ENCODE data around the gene TNS1.

Gene TNS1

DNA sequence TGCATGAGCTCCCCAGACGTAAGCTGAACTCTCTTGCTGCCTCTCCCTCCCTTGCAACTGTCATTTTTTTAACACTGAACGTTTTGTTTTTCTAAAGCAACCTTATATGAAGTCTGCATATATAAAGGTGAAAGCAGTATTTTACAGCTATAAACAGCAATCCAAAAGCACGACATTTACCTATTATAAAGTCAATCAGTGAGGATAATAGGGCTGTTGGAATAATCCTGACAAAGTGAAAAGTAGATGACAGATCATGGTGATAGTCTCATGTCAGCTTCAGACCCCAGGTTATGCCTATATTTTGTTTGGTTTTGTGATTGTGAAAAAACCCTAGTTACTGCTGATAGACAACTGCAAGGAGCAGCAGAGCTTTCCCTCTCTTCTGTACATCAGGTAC lies 195.8 kb downstream of the TNS1 start:
- no peak for DNase-seq

DNA sequence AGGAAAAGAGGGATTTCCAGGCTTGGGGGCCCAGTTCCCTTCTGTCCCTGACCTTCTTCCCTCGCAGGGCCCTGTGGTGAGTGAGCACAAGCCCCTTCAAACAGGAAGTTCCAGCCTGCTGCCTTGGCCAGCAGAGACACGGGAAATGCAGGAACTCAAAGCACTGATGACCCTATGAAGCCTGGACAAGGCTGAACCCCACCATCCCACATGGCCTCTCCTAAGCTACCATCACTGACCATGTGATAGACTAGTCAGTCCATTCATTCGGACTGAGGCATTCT lies 196.4 kb downstream of the TNS1 start:
- peak; percentile 50 to 73 for DNase-seq

DNA sequence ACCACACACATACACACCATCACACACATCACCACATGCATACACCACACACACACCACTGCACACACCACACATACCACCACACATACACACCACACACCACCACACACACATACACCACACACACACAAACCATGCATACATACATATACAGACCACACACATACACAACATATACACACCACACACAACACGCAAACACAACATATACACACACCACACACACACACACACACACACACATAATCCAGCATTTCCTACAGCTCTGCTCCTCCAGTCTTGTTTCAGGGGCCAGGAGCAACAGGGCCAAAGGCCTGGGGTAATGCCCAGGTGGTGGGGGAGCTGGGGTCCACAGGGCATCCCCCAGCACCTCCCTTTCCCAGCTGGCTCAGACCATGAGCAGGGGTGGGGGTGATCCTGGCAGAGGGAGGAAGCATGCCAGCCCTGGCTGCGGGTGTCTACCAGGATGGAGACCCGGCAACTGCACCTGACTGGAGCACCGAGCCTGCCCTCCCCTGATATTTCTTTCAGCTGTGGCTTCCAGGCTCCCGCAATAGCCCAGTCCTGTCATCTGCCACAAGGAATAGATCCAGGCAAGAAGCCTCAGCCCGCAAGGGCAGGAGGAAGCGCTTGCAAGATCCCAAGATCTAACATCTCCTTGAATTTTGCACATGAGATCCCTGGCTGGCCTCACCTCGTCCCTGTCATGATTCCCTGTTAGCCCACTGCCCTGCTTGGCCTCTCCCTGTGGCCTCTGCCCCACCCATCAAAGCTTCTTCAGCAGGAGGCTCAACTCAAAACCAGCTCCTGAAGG lies 196.9 kb downstream of the TNS1 start:
- DNase-seq = no peak

DNA sequence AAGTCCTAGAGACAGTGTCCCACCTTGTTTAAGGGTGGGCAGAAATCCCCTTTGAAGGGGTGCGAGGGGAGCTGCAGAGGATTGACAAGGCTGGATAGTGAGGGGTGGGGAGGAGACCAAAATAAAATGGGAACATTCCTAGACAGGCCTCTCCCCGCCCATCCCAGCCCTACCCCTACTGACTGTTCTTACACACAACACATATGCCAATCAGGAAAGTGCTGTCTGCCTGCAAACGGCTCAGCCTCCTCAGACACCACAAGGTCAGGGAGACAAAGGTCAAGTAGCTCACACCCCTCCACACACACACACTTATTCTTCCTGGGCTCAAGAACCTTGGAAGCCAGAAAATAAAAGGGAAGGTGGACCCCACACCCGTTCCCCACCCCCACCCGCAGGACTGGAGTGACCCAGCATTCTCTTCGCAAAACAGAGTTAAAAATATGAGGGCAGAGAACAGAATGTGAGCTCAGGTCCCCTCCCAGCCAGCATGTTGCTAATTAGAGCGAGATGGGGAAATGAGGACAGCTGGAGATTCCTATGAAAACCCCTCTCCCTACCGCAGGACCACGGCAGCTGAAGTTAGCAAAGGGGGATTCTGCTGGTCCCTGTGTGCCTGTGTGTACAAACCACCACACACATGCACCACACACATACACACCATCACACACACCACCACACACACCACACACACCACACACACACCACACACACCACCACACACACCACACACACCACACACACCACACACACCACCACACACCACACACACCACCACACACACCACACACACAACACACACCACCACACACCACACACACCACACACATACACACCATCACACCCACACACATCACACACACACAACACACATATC lies 197.8 kb downstream of the TNS1 start:
- no peak for DNase-seq

DNA sequence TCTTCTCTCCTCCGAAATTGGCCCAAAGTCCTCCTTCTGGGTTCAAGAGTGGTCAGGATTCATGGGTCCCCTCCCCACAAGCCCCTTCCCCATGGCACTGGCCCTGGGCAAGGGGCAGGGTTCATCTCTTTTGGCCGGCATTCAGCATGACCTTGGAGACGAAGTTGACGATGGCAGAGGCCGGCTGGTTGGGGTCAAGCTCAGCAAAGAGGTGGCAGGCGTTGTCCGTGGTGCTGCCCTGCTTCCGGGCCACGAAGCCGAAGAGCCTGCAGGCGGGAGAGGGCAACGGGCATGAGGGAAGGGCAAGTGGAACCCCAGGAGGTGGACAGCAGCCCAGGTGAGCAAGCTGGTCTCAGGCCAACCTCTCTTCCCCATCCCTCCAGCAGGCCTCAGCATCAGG lies 198.5 kb downstream of the TNS1 start:
- no peak for DNase-seq

DNA sequence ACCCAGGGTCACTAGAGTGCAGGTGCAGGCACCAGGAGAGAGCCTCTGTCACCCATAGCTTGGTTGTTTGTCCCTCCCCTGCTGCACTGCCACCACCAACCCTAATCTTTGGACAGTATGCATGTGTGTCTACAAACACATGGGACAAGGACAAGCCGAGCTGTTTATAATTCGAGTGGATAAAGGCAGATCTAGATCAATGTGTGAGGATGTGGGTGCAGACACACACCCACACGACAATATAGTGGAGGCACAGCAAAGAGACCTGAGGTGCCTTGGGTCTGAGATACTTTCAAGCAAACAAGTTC lies 199.2 kb downstream of the TNS1 start:
- DNase-seq = no peak

DNA sequence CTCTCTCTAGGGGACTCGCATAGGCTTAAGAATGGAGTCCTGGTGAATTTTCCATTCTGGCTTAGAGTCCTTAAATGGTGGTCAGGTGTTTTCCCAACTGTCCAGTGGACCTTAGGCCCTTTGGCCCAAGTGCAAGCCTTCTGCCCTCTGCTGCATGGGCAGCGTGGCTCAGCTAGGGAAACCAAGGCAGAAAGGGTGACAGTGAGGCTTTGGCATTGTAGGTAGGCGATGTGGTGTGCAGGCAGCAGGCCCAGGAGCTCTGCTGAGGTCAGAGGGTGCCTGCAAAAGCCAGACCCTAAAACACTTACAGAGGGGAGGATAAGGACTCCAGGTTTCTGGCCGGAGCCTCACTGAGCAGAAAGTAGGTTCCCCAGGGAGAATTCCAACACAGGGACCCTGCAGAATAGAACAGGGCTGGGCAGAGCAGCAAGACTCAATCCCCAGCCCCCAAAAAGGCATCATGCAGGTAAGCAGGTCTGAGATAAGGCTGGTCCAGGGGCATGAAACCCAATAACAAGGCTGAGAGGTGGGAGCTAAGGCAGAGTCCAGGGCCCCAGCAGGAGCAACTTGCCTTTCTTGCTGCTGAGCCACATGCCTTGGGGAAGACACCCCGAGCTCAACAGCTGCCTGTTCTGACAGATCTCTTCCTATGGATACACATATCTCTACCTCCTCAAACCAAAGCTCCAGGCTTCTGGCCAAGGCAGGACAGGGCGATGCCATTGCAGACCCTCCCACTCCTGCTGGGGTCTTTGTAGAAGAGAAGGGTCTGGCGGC lies 199.7 kb downstream of the TNS1 start:
- DNase-seq = no peak

DNA sequence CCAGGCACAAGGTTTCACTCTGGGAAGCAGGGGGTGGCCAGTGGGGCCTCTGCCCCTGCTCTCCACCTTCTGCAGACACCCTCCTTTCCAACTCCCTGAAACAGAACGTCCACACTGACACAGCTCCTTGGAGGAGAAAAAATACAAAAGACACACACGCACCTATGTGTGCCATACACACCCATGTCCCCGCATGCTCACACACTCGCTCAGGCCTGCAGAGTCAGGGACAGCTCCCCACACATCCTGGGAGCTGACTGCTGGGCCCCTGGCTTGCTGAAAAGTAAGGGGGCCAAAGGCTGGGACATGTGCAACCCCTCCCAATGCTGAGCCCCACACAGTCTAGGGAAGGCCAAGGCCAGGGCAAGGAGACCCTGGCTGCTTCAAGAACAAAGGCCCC lies 200.5 kb downstream of the TNS1 start:
- no peak for DNase-seq

DNA sequence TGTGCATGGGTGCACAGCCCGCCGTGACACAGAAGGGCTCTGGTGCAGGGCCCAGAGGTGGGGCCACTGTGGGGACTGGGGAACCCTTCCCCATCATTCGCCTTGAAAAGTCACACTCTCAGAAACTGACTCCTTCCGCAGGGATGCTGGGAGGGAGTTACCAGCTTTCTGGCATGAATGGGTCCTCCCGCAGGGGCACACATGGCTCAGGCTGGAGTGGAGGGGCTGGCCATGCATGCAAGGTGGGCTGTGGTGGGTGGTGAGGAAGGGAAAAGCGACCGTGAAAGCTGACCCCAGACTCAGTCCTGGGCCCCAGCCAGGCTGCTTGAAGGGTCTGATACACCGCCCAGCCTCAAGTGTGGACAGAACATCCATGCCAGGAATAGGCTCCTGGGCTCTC lies 201.1 kb downstream of the TNS1 start:
- no peak for DNase-seq

DNA sequence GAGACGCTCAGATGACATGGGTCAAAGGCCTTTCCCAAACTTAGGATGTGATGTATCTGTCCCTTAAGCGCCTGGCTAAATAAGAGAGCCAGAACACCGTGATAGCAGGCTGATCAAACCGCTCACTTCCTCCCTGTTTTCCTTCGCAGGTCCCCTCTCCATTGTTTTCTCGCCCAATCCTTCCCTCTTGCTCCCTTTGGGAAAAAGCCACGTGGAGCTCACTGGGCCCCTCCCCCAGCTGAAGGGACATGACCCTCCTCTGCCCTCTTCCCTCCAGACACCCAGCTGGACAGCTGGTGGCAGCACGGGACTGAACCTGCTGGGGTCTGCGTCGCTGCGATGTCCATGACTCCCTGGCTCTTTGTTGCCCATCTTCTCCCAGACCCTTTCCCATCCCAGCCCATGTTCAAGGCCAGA lies 201.7 kb downstream of the TNS1 start:
- DNase-seq = no peak

DNA sequence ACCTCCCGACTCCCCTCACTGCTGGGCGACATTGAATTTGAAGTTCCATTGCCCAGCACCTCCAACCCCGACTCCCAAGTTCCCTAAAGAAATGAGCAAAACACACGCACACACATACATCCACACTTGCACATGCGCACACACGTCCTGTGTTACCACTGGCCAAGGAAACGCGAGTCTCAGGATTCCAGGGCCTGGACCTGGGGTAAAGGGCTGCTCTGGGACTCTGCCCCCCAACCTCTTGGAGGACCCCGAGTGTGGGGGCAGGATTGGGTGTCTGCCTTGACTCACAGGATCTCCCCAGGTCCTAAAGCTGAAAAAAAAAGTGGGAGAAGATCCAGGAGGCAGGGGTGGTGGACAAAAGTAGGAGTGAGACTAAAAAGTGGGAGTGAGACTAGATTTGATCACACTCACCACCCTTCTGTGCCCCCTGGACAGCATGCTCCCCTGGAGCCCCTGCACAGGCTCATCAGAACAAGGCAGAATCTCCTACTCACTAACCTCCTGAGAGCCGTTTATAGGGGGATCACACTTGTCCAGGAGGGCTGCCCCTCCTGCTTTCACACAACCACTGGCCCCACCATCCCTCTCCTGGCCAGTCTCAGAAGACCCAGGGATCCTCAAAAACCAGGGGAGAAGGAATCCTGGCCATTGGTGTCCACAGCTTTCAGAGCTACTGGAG lies 202.2 kb downstream of the TNS1 start:
- no peak for DNase-seq

DNA sequence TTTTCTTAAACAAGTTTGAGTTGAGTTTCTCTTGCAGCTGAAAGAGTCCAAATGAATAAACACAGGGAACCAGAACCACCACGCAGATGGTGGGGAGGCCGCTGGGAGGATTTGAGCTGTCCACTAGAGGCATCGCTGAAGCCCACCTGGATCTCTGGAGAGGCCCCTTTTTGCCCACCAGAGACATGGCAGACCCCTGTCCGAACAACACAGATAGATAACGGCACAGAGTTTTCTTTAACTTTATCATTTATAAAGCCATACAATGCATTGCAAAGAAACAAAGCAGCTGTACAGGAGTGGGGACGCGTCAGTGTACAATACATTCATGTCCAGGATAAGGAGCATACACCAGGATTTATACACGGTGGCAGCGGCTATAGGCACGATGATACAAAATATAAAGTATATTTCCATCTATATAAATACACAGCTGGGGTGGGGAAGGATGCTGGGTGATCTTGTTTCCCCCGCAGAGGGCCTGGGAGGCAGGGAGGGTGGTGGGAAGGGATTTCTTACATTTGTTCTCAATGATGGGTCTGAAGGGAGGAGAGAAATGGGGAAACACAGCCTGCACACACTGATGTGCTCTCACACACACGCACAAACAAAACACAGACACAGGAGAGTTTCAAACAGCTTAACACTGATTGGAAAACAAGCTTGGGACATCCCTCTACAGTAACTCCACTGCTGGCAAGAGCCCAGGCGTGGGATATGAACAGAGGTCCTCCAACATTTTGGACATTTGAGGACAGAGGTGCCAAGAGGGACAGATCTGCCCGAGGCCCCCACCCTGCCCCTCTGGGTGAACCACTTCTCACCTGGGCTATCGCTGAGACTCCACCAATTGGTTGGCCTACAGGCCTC lies 203.0 kb downstream of the TNS1 start:
- DNase-seq = no peak

DNA sequence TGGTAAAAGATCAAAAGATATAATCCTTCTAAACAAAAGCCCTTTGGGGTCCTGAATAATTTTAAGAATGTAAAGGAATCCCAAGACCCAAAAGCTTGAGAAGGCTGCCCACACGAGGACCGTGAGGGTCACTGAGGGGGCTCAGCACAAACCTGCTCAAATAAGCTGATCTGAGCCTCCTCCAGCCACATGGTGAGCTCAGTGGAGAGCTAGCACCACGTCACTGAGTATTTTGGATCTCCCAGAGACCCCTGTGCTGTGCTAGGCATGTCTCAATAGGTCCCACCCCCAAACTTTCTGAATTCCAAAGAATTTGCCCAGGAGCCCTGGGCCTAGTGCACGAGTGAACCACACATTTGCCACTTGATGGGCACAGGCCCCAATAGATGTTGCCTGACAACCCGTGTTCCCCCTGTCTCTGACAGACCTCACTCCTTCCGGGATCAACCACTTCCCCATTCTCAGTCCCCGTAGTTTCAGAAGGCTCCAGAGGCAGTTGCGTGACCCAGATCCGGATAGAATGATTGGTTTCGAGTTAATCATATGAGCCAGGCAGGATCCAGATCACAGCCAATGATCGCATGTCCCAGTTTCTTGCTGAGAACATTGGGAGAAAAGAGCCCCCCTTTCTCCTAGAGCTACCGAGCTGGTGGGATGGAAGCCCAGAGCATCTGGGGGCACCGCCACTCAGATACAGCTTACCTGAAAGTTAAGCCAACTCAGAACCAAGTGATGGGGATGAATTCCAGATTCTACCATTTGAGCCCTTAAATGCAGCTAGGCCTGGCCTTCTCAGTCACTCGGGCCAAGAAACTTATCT lies 203.8 kb downstream of the TNS1 start:
- peak; percentile 85 for DNase-seq

DNA sequence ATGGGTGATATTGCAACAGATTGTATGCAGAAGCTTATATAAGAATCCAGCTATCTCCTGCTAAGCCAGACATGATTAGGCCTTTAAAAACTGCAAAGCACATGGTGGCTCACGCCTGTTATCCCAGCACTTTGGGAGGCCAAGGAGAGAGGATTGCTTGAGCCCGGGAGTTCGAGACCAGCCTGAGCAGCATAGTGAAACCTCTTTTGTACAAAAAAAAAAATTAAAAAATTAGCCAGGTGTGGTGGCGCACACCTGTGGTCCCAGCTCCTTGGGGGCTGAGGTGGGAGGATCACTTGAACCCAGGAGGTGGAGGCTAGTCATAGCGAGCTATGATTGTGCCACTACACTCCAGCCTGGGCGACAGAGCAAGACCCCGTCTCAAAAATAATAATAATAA lies 204.6 kb downstream of the TNS1 start:
- no peak for DNase-seq

DNA sequence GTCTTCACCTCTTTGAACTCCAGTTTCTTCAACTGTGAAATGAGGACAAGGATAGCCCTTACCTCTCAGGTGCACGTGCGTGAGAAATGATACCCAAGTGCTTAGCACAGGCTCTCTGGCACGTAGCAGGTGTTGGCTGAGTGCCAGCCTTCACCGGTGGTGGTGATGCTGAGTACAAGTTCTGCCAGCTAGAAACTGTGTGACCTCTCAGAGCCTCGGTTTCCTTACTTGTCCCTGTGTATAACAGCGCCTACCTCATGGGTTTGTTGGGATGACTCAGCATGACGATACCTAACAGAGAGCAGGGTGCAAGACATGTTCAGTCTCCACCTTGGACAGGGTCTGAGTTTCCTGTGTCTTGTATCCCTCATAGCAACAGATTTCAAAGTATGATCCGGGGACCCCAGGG lies 205.1 kb downstream of the TNS1 start:
- no peak for DNase-seq

DNA sequence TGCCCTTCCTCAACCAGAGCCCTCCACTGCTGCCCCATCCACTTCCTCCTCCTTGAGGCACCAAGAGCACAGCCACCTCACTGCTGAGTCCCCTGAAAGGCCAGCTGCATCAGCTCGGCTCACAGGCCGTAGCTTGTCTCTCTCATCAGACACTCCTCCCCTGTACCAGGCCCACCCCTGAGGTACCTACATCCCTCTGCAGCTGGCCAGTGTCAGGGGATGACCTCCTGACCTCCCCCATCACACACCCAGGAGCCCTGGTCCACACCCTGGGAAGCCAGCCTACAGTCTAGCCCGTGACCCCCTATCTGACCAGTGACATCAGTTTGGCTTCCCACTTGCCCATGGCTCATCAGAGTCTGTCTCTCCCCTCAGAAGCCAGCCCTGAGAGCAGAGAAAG lies 205.6 kb downstream of the TNS1 start:
- DNase-seq = peak in 1 of 2 donors; percentile 36

DNA sequence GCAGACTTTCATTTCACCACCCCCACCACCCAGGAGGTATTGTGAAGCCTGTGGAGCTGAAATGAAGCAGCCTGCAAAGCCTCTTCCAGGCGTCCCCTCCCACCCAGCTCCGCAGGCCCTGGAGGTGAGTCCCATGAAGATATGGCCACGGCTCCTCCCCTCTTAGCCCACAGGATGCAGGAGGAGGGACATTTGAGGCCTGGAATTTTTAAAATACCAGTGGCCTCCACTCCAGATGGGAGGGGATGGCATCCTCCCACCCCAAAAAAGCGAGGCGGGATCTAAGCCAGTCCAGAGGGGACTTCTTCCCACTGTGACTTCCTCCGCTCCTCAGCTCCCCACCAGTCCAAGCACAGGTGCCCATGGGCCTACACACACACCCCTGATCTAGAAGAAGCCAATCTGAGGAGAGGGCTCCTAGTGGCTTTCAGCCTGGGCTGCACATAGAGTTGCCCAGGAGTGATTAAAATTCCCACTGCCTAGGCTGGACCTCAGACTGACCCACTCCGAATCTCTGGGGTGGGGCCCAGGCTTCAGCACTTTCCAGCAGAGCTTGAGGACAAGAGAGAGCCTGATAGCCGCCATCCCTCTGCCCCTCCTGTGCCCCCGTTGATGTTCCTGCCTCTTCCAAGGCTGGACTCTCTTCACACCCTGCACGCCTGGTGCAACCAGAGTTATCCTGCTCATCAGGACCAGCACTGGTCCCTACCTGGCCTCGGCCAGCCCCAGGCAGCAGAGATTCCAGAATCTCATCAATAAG lies 206.9 kb downstream of the TNS1 start:
- DNase-seq = no peak

DNA sequence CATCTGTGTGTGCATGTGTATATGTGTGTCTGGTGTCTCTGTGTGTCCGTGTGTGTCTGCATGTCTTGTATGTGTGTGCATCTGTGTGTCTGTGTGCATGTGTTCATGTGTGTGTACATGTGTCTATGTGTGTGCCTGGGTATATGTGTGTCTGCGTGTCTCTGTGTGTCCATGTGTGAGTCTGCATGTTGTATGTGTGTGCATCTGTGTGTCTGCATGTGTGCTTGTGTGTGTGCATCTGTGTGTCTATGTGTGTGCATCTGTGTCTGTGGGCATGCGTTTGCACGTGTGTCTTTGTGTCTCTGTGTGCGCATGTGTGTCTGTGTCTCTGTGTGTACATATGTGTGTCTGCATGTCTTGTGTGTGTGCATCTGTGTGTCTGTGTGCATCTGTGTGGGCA lies 207.7 kb downstream of the TNS1 start:
- no peak for DNase-seq

DNA sequence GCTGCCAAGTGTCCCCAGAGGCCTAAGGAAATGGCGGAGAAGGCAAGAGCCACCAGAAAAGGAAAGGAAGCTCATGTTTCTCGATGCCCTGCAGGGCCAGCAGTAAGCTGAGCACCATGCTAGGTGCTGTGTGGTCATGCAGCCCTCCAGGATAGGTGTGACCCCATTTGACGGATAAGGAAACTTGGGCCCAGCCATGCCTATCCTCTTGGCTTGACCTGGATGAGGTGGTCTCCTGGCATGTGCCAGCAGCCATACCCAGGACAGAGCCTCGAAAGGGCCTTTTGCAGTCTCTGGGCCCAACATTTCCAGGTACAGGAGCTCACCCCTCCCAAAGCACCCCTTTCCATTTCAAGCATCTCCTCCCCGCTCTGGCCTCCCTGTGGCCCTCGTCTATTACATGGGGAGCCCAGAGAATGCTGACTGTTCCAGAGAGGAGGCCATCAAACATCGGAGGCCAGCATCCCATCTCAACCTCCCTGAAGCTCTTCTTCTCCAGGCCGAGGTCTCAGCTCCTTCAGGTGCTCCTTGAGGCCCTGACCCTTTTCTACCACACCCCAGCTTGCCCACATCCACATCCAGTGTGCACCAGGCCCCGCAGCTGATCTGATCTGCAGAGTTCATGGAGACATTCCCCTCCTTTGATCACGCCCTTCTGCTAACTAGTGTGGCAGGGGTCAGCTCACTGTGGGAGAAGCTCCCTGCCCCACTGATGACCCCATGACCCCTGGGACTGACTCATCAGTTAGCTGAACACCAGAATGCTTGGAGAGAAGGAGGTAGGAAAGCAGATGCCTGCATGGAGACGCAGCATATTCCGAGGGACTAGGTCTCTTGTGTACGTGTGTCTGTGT lies 208.4 kb downstream of the TNS1 start:
- peak in 1 of 2 donors; percentile 12 for DNase-seq

All from inflammatory macrophage (primary cell).